Ascending aorta (tissue), 2 donors: ENCODE results near the gene BFSP2. TPM values are rescaled to one million over a fixed set of nuclear protein-coding genes. Genes with fewer than 3 reads are reported as not detected.

Experiments used
- DNase-seq, 2 donors: peaks; one replicate each; pipeline ENCODE4 v3.0.0-alpha.2; 2019; ENCODE audit warnings: low spot score in 2 of 2
- H3K27ac ChIP-seq, 2 donors: fragments of 200-600 bp; sonication (generic); one replicate each; pipeline ENCODE4 v1.5.1; 2016 to 2017; ENCODE audit warnings: mild to moderate bottlenecking in 1 of 2
- H3K27me3 ChIP-seq: fragments of 200-600 bp; sonication (generic); one replicate; pipeline ENCODE4 v1.5.1; 2017
- H3K36me3 ChIP-seq, 2 donors: fragments of 200-600 bp; sonication (generic); one replicate each; pipeline ENCODE4 v1.5.1; 2016
- H3K4me1 ChIP-seq, 2 donors: fragments of 200-600 bp; sonication (generic); one replicate each; pipeline ENCODE4 v1.5.1; 2016 to 2017; ENCODE audit warnings: mild to moderate bottlenecking in 1 of 2
- H3K4me3 ChIP-seq, 2 donors: fragments of 200-600 bp; sonication (generic); one replicate each; pipeline ENCODE4 v1.5.1; 2016 to 2017; ENCODE audit warnings: mild to moderate bottlenecking in 1 of 2
- H3K9me3 ChIP-seq, 2 donors: fragments of 200-600 bp; sonication (generic); one replicate each; pipeline ENCODE4 v1.5.1; 2016
- intact Hi-C: fragments of 100-400 bp; cut with DNase I; formaldehyde crosslinking; loops from one replicate; pipeline ENCODE4 v1.15.1; 2023
- total RNA-seq: library from RNA; depleted of rRNA; stranded (reverse); fragments of >200 nt; gene quantifications from one replicate; pipeline ENCODE4 v1.1.0, GENCODE V29; 2016
- TF ChIP-seq, protein P1 (sequence below), 3 experiments: fragments of 200-600 bp in 2 of 3; fragments of 450-650 bp in 1 of 3; sonication (generic) in 2 of 3; IDR thresholded peaks; one replicate each; pipeline ENCODE4 v1.5.1; 2016 to 2019; ENCODE audit warnings: antibody characterized with exemption in 3 of 3, mild to moderate bottlenecking in 1 of 3, moderate library complexity in 1 of 3

The BFSP2 gene
- total RNA-seq, 1 donor from 2014 or later = not detected

DNA sequence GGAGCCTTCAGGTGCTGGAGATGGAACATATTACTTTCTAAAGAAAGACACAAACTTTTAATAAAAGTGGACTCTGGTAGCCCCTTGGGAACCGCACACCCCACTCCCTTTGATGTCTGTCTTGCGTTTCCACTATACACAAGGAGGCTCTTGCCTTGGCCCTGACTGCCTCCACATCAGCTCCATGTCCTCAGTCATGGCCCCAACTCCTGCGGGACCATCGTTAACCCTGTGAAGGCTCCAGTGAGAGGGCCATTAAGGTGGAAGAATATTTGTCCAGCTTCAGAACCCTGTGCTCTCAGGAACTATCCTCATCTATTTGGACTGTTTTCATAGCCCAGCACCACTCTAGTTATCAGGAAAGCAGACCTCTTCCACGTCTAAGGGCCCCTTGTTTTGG, 16.1 kb upstream of the BFSP2 start:
- intact Hi-C loops = loop anchor here (5.0 kb wide), 2 partner anchors 341 to 646 kb away; no protein-coding TSS in a partner anchor
- no peak overlapping the region for H3K27ac ChIP-seq
- H3K9me3 ChIP-seq = no peaks in the 10 kb centered on the region
- TF ChIP-seq, protein P1, sequence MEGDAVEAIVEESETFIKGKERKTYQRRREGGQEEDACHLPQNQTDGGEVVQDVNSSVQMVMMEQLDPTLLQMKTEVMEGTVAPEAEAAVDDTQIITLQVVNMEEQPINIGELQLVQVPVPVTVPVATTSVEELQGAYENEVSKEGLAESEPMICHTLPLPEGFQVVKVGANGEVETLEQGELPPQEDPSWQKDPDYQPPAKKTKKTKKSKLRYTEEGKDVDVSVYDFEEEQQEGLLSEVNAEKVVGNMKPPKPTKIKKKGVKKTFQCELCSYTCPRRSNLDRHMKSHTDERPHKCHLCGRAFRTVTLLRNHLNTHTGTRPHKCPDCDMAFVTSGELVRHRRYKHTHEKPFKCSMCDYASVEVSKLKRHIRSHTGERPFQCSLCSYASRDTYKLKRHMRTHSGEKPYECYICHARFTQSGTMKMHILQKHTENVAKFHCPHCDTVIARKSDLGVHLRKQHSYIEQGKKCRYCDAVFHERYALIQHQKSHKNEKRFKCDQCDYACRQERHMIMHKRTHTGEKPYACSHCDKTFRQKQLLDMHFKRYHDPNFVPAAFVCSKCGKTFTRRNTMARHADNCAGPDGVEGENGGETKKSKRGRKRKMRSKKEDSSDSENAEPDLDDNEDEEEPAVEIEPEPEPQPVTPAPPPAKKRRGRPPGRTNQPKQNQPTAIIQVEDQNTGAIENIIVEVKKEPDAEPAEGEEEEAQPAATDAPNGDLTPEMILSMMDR (IDR thresholded peaks at IDR 0.05) = no peak
- H3K27me3 ChIP-seq = no peaks in the 10 kb centered on the region
- H3K36me3 ChIP-seq = no peaks in the 10 kb centered on the region
- H3K4me1 ChIP-seq = no peaks in the 10 kb centered on the region
- no peak for DNase-seq
- no peak overlapping the region for H3K4me3 ChIP-seq

DNA sequence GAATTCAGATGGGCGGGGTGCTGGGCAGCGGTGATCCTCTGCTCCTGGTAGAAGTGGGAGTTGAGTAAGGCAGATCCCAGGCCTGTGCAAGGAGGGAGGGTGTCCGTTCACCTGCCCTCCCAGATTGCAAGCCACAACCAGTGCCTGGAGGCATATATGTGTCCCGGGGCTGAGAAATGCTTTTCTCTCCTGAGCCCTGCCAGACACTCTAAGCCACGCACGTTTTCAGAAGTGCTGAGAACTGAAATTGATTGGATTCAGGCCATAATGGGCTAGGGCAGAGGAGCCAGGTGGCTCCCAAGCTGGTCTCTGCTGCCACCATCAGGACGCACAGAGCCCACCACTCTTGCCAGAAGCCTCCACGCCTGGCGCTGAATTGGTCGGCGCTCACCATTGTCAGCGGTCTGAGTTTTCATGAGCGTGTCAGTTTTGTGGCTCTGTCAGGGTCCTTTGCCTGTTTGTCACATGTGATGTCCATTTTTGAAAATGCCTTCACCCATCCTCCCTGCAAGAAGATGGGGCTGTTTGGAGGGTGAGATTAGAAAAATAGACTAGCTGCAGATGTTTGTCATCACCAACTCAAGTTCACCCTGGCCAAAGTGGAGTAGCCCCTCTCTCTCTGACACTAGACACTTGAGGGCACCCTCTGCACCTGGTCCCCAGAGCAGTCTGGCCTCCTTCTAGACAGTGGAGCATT, 15.4 kb upstream of the BFSP2 start:
- Histone ChIP-seq H3K27ac (no peak overlapping the region), H3K4me3 (no peak overlapping the region), H3K9me3 (no peaks in the 10 kb centered on the region), H3K36me3 (no peaks in the 10 kb centered on the region), H3K4me1 (no peaks in the 10 kb centered on the region), H3K27me3 (no peaks in the 10 kb centered on the region)
- peak in 1 of 2 donors; percentile 66 for DNase-seq
- intact Hi-C loops = loop anchor here (5.0 kb wide), 2 partner anchors 342 to 647 kb away; no protein-coding TSS in a partner anchor
- TF ChIP-seq, protein P1 (IDR thresholded peaks at IDR 0.05) = peak; percentile 19 to 58 (median 50)

DNA sequence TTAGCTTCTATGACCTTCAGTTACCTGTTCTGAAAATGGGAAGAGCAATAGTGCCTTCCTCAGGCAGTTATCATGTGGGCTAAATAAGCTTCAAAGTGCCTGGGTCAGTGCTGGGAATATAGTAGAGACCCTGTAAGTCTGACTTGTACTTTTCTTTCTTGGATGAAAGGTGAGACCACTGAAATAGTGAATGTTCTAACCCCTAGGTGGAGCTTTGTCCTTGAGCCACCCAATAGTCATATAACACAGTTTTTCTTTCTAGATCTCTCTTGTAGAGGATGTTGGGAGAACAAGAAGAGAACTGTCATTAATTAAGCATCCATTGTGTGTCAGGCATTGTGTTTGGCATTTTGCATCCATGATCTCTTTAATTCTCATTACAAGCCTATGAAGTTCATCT, 13.0 kb upstream of the BFSP2 start:
- Histone ChIP-seq H3K4me1 (no peaks in the 10 kb centered on the region), H3K27ac (no peak overlapping the region), H3K36me3 (no peaks in the 10 kb centered on the region), H3K4me3 (no peak overlapping the region), H3K9me3 (no peaks in the 10 kb centered on the region), H3K27me3 (no peaks in the 10 kb centered on the region)
- DNase-seq = no peak
- intact Hi-C loops = no loop called here
- TF ChIP-seq, protein P1 (IDR thresholded peaks at IDR 0.05) = no peak

DNA sequence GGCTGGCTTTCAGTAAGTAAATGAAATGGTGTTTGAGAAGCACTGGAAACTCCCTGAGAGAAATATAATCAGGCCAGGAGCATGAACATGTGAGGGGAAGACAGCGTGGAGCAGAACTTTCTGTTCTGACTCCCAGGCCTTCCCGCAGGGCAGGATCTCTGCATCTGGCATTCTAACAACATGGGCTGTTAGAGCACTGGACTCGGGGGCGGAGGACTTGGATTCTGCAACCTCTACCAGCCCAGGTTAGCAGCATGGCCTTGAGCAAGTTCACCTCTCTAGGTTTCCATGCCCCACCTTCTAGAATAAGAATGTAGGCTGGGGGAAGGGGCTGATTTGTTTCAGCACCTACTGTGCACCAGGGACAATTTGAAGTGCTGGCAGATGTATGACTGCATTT, 12.5 kb upstream of the BFSP2 start:
- Histone ChIP-seq H3K36me3 (no peaks in the 10 kb centered on the region), H3K27me3 (no peaks in the 10 kb centered on the region), H3K9me3 (no peaks in the 10 kb centered on the region), H3K27ac (no peak overlapping the region), H3K4me3 (no peak overlapping the region), H3K4me1 (no peaks in the 10 kb centered on the region)
- DNase-seq = no peak
- TF ChIP-seq, protein P1 (IDR thresholded peaks at IDR 0.05) = no peak
- intact Hi-C loops = no loop called here

DNA sequence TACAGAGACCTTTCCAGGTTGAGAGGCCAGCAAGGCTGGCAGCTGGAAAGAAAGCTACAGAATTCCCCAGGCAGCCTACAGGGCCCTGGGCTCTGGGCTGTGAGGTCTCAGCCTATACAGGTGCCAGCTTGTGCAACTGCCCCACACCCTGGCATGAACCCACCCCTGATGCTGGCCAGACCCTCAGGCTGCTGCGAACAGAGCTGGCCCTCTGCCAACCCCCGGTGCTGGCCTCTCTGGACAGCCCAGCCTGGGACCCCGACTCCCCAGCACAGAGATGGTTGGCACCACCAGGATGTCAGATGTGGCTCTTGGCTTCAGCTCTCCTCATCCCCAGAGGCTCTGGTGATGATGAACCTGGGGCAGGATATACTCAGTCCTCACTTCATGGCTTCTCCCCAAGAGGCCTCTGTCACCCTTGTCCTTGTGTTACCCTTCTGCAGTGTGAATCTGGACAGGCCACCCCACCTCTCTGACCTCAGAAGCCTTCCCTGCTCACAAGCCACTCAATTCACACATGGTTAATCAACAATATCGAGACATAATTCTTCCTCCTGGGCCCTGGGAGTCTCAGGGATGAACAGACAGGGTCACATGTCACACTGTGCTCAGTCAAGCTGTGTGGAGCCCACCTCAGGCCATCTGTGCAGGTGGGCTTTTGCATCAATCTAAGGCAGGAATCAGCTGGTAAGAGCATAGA, 11.0 kb upstream of the BFSP2 start:
- DNase-seq = no peak
- no peaks in the 10 kb centered on the region for H3K36me3 ChIP-seq
- H3K4me1 ChIP-seq = no peaks in the 10 kb centered on the region
- H3K4me3 ChIP-seq = no peak overlapping the region
- no peak overlapping the region for H3K27ac ChIP-seq
- TF ChIP-seq, protein P1 (IDR thresholded peaks at IDR 0.05) = no peak
- intact Hi-C loops = no loop called here
- no peaks in the 10 kb centered on the region for H3K27me3 ChIP-seq
- H3K9me3 ChIP-seq = no peaks in the 10 kb centered on the region
